ENCODE data around the gene PIK3R5.
A peak's percentile ranks its signal among the peaks of the same experiment; 100 is the strongest.

PIK3R5 gene

DNA sequence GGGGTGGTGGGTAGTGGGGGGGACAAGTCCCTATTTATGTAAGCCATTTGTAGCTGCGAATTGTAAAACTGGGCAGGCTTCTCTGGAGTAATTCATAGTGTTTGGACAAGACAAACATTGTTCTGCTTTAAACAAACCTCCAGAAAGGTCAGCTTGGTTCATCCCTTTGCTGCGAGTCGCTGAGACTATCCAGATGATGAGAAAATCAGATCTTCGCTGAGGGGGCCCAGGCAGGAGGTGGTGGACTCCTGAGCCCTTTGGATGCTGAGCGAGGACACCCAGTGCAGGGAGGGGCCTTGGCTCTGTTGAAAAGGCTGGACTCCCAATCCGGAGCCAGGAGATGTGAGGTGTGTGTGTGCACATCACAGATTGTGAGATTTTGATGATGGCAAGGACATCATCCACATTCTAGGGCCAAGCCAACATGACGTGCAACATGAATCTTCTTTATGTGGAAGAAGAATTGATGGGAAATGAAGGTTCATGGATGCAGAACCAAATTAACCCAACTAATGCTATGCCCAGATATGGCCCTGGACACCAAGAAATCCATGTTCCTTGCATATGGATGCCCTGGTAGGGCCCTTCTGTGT, 40.8 kb upstream of the PIK3R5 start:
- H3K9me3 ChIP-seq (ENCODE audit: severe bottlenecking), result no peaks in the 10 kb centered on the region
- H3K27ac ChIP-seq, result no peak overlapping the region
- TF ChIP-seq, protein P1, sequence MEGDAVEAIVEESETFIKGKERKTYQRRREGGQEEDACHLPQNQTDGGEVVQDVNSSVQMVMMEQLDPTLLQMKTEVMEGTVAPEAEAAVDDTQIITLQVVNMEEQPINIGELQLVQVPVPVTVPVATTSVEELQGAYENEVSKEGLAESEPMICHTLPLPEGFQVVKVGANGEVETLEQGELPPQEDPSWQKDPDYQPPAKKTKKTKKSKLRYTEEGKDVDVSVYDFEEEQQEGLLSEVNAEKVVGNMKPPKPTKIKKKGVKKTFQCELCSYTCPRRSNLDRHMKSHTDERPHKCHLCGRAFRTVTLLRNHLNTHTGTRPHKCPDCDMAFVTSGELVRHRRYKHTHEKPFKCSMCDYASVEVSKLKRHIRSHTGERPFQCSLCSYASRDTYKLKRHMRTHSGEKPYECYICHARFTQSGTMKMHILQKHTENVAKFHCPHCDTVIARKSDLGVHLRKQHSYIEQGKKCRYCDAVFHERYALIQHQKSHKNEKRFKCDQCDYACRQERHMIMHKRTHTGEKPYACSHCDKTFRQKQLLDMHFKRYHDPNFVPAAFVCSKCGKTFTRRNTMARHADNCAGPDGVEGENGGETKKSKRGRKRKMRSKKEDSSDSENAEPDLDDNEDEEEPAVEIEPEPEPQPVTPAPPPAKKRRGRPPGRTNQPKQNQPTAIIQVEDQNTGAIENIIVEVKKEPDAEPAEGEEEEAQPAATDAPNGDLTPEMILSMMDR (IDR thresholded peaks at IDR 0.05; ENCODE audit: low read depth, low read length), result no peak
- no peak overlapping the region for H3K4me3 ChIP-seq (ENCODE audit: low read depth, low read length)
- no peaks in the 10 kb centered on the region for H3K36me3 ChIP-seq
- DNase-seq, result no peak
- peaks cover 28% of the 10 kb centered on the region for H3K27me3 ChIP-seq (ENCODE audit: insufficient read depth, low read depth, severe bottlenecking)

DNA sequence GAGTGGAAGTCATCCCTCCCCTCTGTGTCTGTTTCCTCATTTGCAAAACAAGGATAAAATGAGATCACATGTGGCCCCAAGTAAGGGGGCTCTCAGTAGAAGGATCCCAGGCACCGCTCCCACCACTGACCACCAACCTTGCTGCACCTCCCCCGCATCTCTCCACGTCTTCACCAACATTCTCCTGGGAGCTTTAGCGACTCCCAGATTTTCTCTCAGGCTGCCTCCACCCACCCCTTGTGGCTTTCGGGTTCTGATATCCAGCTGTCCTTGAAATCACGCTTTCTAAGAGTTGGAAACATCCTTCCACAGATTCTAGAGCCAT, 39.4 kb upstream of the PIK3R5 start:
- TF ChIP-seq, protein P1 (IDR thresholded peaks at IDR 0.05; ENCODE audit: low read depth, low read length), result no peak
- Histone ChIP-seq H3K36me3 (no peaks in the 10 kb centered on the region), H3K9me3 (ENCODE audit: severe bottlenecking) (no peaks in the 10 kb centered on the region), H3K4me3 (ENCODE audit: low read depth, low read length) (no peak overlapping the region), H3K27me3 (ENCODE audit: insufficient read depth, low read depth, severe bottlenecking) (peaks cover 28% of the 10 kb centered on the region), H3K27ac (no peak overlapping the region)
- DNase-seq, result no peak

DNA sequence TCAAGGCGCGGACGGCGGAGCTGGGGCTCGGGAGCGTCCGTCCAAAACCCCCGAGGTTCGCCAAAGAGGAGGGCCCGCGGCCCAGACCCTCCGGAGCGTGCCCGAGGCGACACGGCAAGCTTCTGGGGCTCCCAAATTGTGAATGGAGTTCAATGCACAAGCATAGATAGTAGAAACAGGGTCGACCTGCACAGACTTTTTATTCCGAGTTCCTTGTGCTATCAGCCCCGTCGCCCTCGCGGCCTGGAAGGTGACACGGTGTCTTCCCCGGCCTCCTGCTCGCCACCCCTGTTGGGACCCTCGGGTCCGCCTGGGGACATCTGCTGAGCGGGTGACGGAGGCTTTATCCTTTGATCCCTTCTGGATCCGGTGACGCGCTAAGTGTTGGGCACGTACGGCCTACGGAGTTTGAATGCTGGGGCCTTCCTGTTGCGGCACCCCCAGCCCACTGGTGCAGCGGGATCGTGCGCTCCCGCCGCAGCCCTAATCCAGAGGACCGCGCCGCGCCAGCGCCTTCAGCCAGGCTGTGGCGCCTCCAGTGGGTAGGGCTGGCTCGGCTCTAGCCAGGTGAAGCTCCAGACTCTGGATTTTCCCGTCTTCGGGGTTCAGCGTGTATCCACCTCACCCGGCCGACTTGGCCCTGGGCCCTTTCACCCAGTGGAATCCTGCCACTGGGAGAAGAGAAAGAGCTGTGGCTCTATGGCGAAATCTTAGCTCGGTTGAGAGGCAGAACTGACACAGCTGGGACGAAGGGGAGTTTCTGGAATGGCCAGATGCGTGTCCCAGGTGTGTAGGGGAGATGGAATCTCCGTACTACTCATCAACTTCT, 38.8 kb upstream of the PIK3R5 start:
- Histone ChIP-seq H3K27ac (peak overlapping the region; percentile 25; the same call in 1 of the 2 replicates), H3K9me3 (ENCODE audit: severe bottlenecking) (no peaks in the 10 kb centered on the region), H3K27me3 (ENCODE audit: insufficient read depth, low read depth, severe bottlenecking) (peaks cover 28% of the 10 kb centered on the region), H3K4me3 (ENCODE audit: low read depth, low read length) (peak overlapping the region; percentile 36), H3K36me3 (no peaks in the 10 kb centered on the region)
- TF ChIP-seq, protein P1 (IDR thresholded peaks at IDR 0.05; ENCODE audit: low read depth, low read length), result peak; percentile 47
- DNase-seq, result peak; percentile 65

DNA sequence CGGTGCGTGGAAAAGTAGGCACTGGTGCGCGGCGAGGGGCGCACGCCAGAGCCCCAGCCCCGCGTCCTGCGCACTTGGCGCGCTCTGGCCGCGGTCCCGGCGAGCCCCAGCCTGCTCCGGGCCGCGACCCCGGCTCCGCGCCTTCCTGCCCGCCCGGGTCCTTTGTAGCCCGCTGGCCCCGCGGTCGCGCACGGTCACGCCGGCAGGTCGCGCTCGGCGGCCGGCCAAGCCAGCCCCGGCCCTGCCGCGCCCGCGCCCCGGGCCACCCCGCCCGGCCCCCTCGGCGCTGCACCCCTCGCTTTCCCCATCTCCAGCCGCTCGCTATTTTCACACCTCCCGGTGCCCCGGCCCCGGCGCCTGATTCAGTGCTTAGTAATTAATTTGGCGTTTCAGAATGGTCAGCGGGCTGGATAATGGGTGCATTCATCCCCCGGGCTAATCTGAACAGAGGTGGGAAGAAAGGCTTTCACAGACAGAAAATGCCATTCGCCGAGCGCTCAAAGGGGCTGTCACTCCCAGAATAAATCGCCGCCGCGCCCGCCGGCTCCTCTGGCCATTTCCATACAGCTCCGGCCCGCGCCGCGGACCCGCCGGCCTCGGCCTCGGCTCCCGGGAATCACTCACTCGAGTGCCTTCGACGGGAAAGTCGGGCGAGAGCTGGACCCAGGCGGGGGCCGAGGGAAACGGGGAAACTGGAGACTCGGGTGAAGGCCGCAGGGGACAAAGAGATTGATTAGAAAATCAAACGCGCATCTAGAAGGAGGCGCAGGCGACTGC, 38.0 kb upstream of the PIK3R5 start:
- H3K27me3 ChIP-seq (ENCODE audit: insufficient read depth, low read depth, severe bottlenecking), result peaks cover 28% of the 10 kb centered on the region
- no peaks in the 10 kb centered on the region for H3K36me3 ChIP-seq
- H3K27ac ChIP-seq, result peak overlapping the region; percentile 25; the same call in 1 of the 2 replicates
- peak; percentile 41 for DNase-seq
- H3K4me3 ChIP-seq (ENCODE audit: low read depth, low read length), result peak overlapping the region; percentile 40
- TF ChIP-seq, protein P1 (IDR thresholded peaks at IDR 0.05; ENCODE audit: low read depth, low read length), result no peak
- no peaks in the 10 kb centered on the region for H3K9me3 ChIP-seq (ENCODE audit: severe bottlenecking)

DNA sequence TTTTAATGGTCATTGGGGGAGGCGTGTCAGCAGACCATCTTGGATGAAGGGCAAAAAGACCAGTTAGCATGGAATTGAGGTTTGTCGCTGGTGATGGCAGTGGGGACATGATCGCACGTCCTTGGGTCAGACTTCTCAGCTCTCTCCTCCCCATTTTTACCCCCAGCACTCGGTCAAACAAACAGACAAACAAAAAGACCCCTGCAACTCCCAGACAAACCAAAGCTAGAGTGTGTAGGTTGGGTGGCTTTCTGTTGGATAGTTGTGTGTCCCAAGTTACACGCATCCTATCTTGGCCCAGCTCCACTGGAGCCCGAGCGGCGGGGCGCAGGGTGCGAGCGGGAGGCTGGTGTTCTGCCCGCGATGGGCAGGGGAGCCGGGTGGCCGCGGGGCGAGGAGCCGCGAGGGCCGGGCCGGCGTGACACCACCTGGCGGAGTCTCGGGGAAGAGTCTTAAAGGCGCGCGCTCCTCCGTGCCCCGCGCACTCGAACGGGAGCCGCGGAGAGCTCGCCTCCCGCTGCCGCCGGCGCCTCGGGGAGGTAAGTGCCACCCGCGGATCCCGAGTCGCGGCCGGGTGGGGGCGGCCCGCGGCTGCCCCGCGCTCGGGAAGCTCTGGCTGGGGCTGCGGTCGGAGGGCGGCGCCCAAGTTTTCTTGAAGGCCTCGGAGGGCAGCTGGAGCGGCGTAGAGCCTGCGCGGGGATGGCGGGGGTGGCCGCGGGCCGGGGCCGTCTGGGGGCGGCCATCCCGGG, 37.3 kb upstream of the PIK3R5 start:
- Histone ChIP-seq H3K4me3 (ENCODE audit: low read depth, low read length) (peak overlapping the region; percentile 40), H3K9me3 (ENCODE audit: severe bottlenecking) (no peaks in the 10 kb centered on the region), H3K36me3 (no peaks in the 10 kb centered on the region), H3K27me3 (ENCODE audit: insufficient read depth, low read depth, severe bottlenecking) (peaks cover 28% of the 10 kb centered on the region), H3K27ac (no peak overlapping the region)
- TF ChIP-seq, protein P1 (IDR thresholded peaks at IDR 0.05; ENCODE audit: low read depth, low read length), result peak; percentile 48
- DNase-seq, result peak; percentile 68
